Lower leg skin (tissue), 4 donors: ENCODE results near the gene FURIN. TPM values are rescaled to one million over a fixed set of nuclear protein-coding genes. Genes with fewer than 3 reads are reported as not detected.

ENCODE experiments used
- DNase-seq, 2 donors: peaks; one replicate each; pipeline ENCODE4 v3.0.0-alpha.2; 2019; ENCODE audit warnings: low spot score in 2 of 2
- H3K4me3 ChIP-seq: fragments of 200-600 bp; sonication (generic); 2 replicates; pipeline ENCODE4 v1.5.1; 2017; ENCODE audit warnings: mild to moderate bottlenecking, low read depth; ENCODE audit not compliant: poor library complexity, severe bottlenecking
- CTCF ChIP-seq, 3 donors: fragments of 450-650 bp; IDR thresholded peaks; one replicate each; pipeline ENCODE4 v1.5.1; 2016; ENCODE audit warnings: antibody characterized with exemption in 3 of 3, mild to moderate bottlenecking in 3 of 3, moderate library complexity in 2 of 3
- POLR2A ChIP-seq, 2 donors: fragments of 450-650 bp; IDR thresholded peaks; one replicate each; pipeline ENCODE4 v1.6.1; 2016 to 2017; ENCODE audit warnings: antibody characterized with exemption in 2 of 2, mild to moderate bottlenecking in 1 of 2, moderate library complexity in 1 of 2
- WGBS, 2 donors: methylation state at CpG; one replicate each; pipeline ENCODE4 v1.1.5; 2018; 5-methylcytosine and 5-hydroxymethylcytosine counted together
- intact Hi-C: fragments of 100-400 bp; cut with DNase I; formaldehyde crosslinking; loops from one replicate; pipeline ENCODE4 v1.15.0; 2023; ENCODE audit warnings: low total_unique reads
- total RNA-seq, 4 donors: library from RNA; depleted of rRNA; stranded (reverse); fragments of >200 nt; gene quantifications; one replicate each; pipeline ENCODE4 v1.1.0, GENCODE V29; 2016

FURIN gene
- total RNA-seq: 100 to 1,000 TPM; 114 to 163 (median 149) TPM

DNA sequence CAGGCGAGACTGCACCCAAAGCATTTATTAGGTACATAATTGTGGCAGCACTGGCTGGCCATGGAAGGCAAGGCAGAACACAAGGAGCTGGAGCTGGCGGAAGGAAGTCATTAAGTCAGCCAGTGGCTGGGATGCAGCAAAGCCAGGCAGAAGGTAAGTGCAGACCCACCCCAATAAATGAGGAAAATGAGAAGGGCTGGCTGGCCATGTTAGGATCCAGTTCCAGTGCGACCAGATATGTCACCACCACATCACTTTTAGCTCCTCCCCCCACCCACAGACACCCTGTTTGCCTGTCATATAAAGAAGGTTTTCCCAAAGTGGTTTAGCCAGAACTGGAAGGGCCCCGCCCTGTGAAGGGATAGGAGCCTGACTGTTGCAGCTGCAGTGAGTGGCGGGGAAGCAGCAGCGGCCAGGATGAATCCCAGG, at the start of gene FURIN:
Gene FURIN, plus strand, starts transcription at position 328 of the 429 bp plus-strand sequence. CDS start 7,153 bp downstream, outside the sequence.
- no peak within 1 kb of the TSS for H3K4me3 ChIP-seq
- intact Hi-C loops: no loop called here
- DNase-seq: peak in 1 of 2 donors; percentile 71
- no peak for TF ChIP-seq CTCF (IDR thresholded peaks at IDR 0.05)
- WGBS, 2 donors: 50 to 71% methylated on average over 6 of the region's 6 CpGs

- no peak overlapping the region for H3K4me3 ChIP-seq
- DNase-seq: no peak
- 84 to 86% methylated on average over 4 to 6 of the region's 6 CpGs for WGBS, 2 donors
- intact Hi-C loops: loop anchor here (5.0 kb wide), 1 partner anchor 248 kb away; no protein-coding TSS in a partner anchor
- TF ChIP-seq POLR2A (IDR thresholded peaks at IDR 0.05) (no peak), CTCF (IDR thresholded peaks at IDR 0.05) (no peak)
Observed at GRCh38 chr15:90819390-90819789, 49.0 kb upstream of the FURIN start.

GRCh38 chr15:90819850-90820249, 48.5 kb upstream of the FURIN start:
- WGBS, 2 donors: 80 to 87% methylated on average over 6 to 12 of the region's 12 CpGs
- intact Hi-C loops: loop anchor here (5.0 kb wide), 1 partner anchor 247 kb away; no protein-coding TSS in a partner anchor
- DNase-seq: no peak
- TF ChIP-seq CTCF (IDR thresholded peaks at IDR 0.05): no peak
- TF ChIP-seq POLR2A (IDR thresholded peaks at IDR 0.05): no peak
- no peak overlapping the region for H3K4me3 ChIP-seq

DNA sequence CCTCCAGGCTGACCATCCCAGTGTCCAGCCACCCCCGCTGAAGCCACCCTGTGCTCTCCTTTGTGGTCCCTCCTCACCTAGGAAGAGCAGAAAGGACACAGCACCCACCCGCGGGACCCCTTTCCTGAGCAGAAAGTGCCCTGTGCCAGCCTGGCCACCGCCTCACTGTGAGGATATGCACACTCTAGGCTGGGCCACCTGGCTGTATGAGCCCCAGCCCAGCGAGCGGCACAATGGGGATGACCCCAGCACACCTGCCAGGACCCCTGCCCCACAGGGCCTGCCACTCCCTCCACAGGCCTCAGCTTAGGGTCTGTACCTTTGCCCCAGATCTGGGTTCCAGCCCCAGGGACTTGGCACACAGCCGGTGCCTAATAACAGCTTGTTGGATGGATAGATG, 47.9 kb upstream of the FURIN start:
- 85 to 93% methylated on average over 6 to 7 of the region's 7 CpGs for WGBS, 2 donors
- no peak for DNase-seq
- H3K4me3 ChIP-seq: no peak overlapping the region
- intact Hi-C loops: no loop called here
- TF ChIP-seq POLR2A (IDR thresholded peaks at IDR 0.05) (no peak), CTCF (IDR thresholded peaks at IDR 0.05) (no peak)

DNA sequence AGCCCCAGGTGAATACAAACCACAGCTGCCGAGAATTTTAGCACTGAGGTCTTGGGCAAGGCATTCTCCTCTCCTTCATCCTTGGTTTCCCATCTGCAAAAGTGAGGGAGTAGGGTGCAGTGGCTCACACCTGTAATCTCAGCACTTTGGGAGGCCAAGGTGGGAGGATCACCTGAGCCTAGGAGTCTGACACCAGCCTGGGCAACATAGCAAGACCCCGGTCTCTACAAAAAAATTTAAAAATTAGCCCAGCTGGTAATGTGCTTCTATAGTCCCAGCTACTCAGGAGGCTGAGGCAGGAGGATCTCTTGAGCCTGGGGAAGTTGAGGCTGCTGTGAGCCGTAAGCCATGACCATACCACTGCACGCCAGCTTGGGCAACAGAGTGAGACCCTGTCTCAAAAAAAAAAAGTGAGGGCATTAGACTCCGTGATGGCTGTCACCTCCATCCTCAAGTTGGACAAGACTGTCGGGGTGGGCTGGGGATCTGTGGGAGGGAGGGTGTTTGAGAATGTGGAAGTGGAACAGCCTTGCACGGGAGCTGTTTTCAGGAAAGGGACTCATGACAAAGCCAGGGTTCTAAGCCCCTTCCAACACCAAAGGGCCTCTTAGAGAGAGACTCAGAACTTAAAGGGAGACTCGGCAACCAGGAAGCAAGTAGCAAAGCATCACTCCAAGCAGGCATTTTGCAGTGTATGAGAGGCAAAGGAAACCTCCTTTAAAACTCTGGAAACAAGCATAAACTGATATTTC, 46.0 kb upstream of the FURIN start:
- TF ChIP-seq POLR2A (IDR thresholded peaks at IDR 0.05) (no peak), CTCF (IDR thresholded peaks at IDR 0.05) (no peak)
- no peak overlapping the region for H3K4me3 ChIP-seq
- WGBS, 2 donors: 89 to 92% methylated on average over 8 of the region's 8 CpGs
- no peak for DNase-seq
- intact Hi-C loops: no loop called here
